NCI-H345 (cell line): Measurements from ENCODE around the gene BRD1.
"Not testable (repeated sequence)": the region's sequence is repeated elsewhere in the genome, so short reads cannot be mapped to it uniquely, and the experiment has no call there.

Experiments used
- DNase-seq: peaks from one replicate; lab custom pipeline; 2025; lab: John Stamatoyannopoulos, UW

BRD1 gene

GRCh38 chr22:49826603-49827270 lies 936 bp downstream of the BRD1 start:
- no peak for DNase-seq

DNA sequence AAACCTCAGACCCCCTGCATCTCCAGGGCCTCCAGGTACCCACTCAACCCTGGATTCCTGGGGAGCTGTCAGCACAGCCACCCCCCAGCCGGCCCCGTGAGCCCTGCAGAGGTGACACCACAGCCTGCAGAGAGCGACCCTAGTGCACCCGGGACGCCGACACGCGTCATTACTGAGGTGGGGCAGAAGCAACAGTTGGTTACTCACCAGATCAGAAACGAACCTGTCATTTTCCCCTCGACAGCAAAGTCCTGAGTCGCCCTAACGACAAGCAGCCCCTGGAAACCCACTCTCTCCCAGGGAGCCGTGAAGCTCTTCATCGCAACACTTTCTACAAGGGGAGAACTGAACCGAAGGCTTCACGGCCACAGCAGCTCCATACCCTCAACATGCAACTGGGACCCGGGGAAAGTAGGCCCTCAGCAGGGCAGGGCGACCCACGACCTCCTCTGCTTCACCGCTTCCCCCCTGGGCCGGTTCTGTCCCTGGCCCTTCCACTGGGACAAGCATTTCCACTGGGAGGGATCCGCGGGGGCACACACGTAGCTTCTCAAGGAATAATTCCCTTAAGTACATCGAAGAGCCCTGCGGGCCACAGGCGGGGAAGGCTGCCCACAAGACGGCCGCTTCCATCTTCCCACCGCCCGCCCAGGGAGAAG lies 1.6 kb downstream of the BRD1 start:
- DNase-seq = no peak

DNA sequence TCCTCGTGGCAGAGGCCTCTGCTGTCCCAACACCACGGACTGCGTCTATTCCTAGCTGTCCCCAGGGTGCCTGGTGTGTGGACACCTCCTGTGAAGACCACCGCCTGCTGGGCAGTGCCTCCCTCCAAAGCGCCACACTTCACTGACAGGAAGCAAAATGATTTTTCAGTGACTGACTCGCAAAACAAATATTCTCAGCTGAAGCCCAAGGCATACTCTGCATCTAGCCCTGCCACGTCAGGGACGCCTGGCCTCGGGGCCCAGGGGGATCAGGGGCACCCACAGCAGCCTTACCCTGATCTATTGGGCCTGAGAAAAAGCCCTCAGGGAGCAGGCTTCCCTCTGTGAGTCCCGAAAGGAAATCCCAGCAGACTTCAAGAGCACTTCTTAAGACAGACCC lies 2.2 kb downstream of the BRD1 start:
- DNase-seq = no peak

GRCh38 chr22:49824936-49825335 lies 2.7 kb downstream of the BRD1 start:
- no peak for DNase-seq

GRCh38 chr22:49824185-49824925 lies 3.3 kb downstream of the BRD1 start:
- no peak for DNase-seq

- no peak for DNase-seq
Observed at GRCh38 chr22:49823289-49824045, 4.2 kb downstream of the BRD1 start.

GRCh38 chr22:49821741-49822140 lies 5.9 kb downstream of the BRD1 start:
- DNase-seq = not testable (repeated sequence)

DNA sequence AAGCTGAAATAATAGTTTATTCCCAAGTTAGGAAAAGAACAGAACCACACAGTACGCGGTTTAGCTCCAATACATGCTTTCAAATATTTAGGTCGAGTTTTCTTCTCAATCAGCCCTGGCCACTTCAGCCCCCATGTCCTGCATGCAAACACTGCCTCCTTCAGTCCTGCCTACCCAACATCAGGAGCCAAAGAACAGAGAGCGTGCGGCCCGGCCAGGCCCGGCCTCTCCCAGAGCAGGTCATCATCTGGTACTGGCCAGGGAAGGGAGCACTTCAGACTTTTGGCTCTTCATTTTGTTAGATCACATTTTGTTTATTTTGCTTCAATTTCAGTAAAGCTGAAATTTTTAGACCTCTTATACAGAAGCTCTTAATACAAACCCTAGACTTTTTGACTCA lies 6.7 kb downstream of the BRD1 start:
- DNase-seq = no peak

DNA sequence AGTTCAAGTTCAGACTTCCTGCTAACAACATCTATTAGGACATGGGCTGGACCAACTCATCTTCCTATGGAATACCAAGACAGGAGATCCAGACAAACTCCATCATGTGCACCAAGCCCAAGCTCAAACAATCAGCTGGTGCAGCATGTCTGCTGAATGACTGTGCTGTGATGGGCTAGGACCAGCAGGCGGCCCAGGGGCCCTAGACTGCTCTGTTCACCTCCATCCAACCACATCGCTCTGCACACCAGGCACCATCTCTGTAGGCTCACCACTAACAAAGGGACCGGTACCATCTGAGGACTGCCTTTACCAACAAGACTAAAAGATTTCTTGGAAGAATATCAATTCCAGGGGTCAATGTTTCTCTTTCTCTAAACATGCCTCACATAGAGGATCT lies 10.3 kb downstream of the BRD1 start:
- no peak for DNase-seq

DNA sequence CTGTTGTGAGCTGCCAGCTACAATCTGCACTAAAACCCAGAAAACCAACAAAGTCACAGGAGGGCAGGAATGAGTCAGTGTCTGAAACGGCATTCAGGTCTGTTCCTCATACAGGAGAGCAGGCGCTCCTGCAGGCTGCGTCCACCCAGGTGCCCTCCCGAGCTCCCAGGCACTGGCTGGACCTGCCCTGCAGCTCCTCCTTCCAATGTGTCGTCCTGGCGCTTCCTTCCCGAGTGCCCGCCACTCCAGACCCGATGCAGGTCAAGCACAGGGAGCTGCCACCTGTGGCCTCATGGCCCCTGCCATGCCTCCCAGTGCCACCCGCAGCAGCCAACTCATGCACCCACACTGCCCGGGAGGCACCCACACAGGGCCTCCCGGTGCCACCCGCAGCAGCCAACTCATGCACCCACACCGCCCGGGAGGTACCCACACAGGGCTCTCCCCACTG lies 12.0 kb downstream of the BRD1 start:
- no peak for DNase-seq

GRCh38 chr22:49814856-49815255 lies 12.8 kb downstream of the BRD1 start:
- no peak for DNase-seq

GRCh38 chr22:49814164-49814686 lies 13.4 kb downstream of the BRD1 start:
- DNase-seq = no peak

DNA sequence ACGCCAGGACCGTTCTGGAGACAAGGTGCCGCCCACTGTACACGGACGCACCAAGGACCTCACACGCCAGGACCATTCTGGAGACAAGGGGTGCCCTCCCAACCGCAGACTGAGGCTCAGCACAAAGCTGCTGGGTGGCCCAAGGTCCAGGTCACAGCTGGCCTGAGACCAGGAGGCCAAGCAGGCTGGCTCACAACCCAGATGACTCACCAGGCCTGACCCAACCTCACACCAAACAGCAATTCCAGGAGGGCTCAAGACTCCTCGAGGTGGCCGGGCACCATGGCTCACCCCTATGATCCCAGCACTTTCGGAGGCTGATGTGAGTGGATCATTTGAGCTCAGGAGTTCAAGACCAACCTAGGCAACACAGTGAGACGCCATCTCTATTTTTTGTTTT lies 14.8 kb downstream of the BRD1 start:
- DNase-seq = no peak

DNA sequence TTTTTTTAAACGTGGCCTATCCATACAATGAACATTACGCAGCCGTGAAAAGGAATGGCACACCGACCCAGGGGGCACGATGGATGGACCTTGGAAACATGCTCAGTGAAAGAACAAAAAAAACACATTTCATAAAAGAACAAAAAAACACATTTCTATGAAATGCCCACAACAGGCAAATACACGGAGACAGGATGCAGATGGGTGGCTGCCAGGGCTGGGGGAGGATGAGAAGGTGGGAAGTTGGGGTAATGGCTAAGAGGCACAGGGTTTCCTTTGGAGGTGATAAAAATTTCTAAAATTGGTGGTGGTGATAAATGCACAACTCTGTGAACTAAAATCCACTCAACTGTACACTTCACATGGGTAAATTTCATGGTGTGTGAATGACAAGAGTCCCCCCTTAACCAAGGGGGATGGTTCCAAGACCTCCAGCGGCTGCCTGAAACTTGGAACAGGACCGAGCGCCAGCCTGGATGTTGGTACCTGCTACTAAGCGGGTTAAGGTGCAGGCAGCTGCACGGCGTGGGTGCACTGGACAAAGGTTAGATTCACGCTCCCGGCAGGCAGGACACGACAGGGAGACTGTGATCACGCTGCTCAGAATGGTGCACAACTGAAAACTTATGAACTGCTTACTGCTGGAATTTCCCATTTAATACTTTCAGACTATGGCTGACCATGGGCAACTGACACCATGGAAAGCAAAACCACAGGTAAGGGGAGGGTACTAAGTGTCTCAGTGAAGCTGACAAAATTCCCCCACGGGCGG lies 16.5 kb downstream of the BRD1 start:
- no peak for DNase-seq

GRCh38 chr22:49810363-49811019 lies 17.2 kb downstream of the BRD1 start:
- DNase-seq = no peak

- DNase-seq = no peak
Observed at GRCh38 chr22:49807780-49808708, 19.6 kb downstream of the BRD1 start.

- no peak for DNase-seq
Observed at GRCh38 chr22:49807129-49807528, 20.5 kb downstream of the BRD1 start.

DNA sequence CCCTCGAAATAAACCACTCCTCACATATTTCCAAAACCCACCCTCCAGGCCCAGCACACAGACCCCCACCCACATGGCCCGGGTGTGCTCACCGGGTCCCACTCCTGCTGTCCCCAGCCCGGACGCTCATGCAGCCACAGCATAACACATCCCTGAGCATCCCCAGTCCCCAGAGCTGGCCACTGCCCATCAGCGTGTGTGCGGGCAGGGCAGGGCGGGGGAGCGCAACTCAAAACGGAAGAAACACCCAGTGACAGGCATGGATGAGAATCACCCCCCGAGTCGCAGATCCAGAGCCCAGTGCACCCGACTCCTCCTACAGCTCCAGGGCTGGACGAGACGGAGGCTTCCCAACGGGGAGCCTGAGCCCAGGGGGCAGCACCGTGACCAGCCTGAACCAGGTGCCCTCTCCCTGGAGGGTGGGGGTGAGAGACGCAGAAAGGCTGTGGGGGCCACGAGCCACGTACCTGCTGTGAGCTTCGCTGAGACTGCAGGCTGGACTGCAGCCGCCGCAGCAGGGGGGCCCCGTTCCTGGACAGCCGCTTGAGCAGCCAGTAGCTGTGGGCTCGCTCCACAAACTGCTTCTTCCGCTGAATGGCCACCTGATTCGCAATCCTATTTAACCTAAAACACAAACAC lies 23.8 kb downstream of the BRD1 start:
- no peak for DNase-seq

GRCh38 chr22:49803134-49803533 lies 24.5 kb downstream of the BRD1 start:
- no peak for DNase-seq
